Suppressor macrophage (primary cell): ENCODE data around the gene LRP5.
"Not testable (repeated sequence)": the region's sequence is repeated elsewhere in the genome, so short reads cannot be mapped to it uniquely, and the experiment has no call there.

Experiments used
- DNase-seq, 4 experiments: peaks; one replicate each; pipeline ENCODE4 v3.0.0-alpha.2; 2020 to 2022

LRP5 gene

DNA sequence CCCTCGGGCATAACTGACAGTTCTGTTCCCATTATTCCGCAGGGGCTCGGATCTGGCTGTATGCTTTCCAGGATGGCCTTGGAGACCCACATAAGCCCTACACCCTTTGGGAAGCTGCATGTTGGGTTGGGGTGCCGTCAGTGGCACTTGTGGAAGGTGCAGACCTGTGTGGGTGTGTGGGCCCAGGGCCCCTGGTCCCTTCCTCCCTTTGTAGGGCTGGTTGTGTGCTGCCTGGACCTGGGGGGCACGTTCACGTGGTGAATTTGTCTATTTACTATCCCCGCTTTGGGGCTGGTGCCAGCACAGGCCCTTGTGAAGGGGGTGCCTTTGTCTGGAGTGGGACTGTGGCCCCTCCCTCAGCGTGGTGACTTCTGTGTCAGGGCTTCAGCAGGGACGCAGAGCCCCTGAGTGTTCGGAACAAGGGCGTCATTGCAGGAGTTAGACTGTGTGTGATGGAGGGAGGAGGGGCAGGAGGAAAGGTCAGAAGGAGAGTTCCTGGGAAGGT is 133.2 kb downstream of the LRP5 start:
- DNase-seq = no peak

DNA sequence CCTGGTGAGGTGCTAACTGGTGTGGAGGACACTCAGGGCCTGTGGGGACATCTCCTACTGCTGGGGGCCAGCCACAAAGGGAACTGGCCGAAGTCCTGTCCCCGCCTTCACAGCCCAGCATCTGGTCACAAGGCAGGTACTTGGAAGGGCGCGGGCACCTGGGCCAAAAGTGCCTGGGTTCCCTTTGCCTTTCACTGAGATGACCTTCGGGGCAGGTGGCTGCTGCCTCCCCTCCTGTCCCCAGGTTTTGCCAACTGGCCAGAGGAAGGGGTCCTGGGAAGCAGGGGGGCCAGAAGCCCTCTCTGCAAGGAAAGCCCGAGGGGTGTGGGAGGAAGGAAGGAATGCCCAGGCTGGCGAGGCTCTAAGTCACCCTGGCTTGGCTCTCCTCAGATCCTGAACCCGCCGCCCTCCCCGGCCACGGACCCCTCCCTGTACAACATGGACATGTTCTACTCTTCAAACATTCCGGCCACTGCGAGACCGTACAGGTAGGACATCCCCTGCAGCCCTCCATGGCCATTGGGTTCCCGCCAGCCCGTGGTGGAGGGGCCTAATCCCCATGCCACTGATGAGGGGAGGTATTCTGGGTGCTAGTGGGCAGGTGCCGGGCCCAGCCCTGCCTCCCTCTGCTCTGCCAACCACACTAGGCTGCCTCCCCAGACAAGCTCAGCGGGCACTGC is 133.8 kb downstream of the LRP5 start:
- DNase-seq = no peak

DNA sequence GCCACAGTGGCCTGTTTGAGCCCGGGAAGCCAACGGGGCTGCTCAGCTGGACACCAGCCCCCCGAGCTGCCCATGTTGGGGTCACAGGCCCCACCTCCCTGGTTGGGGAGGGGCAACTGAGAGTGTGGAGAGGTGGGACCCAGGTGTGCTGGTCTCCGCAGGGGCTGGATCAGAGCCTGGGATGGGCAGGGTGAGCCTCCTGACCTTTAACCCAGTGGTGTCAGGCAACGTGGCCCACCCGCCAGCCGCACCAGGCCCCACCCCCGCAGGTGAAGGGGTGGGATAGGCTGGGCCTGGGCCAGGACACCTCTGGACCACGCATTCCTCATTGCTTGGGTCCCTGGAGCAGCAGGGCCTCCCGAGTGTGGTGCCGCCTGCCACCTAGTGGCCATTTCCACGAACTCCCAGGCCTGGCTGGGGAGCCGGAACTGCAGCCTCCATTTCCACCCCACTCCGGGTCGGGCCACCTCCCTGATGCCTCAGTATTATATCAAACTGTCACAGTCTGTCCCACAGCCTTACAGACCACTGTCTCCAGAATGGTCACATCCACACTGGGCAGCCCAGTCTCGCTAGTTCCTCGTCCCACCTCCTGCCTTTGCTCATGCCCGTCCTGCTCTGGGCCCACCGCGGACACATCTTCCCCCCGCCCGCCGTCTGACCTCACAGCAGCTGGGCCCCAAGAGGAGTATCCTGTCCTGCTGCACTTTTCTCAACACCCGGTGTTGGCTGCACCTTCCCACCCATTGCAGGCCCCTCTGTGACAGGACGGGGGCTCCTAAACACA is 134.8 kb downstream of the LRP5 start:
- peak; percentile 83 to 91 (median 89) for DNase-seq

DNA sequence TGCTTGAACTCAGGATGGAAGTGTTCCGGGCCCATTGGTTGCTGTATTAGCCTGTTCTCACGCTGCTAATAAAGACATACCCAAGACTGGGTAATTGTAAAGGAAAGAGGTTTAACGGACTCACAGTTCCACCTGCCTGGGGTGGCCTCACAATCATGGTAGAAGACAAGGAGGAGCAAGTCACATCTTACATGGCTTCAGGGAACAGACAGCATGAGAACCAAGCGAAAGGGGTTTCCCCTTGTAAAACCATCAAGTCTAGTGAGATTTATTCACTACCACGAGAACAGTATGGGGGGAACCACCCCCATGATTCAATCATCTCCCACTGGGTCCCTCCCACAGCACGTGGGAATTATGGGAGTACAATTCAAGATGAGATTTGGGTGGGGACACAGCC is 135.5 kb downstream of the LRP5 start:
- DNase-seq = not testable (repeated sequence)

DNA sequence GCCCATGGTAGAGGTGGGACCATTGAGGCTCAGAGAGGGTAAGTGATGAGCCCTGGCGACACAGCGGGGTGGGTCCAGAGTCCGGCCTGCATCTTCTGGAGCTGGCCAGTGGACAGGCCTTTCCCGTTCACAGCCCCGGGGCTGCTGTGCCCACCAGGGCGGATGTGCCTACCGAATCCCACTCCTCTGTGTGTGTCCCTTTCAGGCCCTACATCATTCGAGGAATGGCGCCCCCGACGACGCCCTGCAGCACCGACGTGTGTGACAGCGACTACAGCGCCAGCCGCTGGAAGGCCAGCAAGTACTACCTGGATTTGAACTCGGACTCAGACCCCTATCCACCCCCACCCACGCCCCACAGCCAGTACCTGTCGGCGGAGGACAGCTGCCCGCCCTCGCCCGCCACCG is 136.2 kb downstream of the LRP5 start:
- no peak for DNase-seq

DNA sequence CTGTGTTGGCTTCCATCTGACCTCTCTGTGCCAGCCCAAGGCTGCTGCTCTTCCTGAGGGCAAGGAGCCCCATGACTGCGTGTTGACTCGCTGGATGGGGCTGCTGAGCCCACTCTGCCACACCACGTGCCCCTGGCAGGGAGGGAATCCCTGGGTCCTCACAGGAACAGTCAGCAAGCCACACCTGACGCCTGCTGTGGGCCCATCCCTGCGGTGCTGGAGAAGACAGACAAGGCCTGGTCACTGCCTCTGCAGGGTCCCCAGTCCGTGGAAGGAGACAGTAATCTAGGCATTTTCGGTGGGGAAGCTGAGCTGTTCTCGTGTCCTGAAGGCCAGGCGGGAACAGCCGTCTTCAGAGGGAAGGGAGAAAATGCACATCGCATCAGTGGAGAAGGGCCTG is 137.6 kb downstream of the LRP5 start:
- no peak for DNase-seq

DNA sequence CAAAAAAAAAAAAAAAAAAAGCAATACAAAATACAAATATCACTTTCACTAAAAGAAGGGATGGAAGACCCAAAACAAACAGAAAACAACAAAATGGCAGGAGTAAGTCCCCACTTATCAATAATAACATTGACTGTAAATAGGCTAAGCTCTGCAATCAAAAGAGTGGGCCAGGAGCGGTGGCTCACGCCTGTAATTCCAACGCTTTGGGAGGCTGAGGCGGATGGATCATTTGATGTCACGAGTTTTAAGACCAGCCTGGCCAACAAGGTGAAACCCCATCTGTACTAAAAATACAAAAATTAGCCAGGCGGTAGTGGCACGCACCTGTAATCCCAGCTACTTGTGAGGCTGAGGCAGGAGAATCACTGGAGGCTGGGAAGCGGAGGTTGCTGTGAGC is 138.3 kb downstream of the LRP5 start:
- DNase-seq = no peak

DNA sequence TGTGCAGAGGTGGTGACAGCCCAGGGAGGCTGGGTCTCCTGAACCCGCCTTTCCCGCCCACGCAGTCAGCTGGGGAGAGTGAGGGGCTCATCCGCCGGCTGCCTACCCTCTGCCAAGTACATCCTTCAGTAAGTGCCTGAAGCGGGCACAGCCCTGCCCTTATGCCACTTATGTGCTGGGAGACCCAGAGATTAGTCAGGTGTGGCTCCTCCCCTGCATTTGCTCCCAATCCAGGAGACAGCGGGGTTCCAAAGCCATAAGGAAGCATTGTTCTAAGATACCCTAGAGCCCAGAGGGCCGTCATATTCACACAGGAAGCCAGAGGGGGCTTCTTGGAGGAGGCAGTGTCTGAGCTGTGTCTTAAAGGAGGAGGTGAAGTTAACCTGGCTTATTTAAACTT is 142.4 kb downstream of the LRP5 start:
- DNase-seq = no peak

DNA sequence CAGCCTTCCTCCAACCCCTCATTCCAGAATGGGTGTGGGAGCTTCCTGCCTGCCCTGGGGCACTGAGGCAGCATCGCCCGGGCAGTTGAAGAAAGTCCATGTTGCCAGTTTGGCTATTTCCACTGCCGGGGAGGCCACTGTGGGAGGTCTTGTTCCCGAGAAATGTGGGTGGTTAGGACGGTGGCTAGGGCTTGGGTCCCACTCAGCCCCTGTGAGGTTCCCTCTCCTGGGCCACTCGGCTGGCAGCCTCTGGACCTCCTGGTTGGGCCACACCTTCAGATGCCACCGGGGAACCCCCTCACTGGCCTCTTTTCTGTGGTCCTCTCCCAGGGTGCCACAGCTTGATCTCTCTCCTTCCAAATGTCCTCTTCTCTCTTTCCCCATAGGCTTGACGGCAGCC is 143.1 kb downstream of the LRP5 start:
- no peak for DNase-seq

DNA sequence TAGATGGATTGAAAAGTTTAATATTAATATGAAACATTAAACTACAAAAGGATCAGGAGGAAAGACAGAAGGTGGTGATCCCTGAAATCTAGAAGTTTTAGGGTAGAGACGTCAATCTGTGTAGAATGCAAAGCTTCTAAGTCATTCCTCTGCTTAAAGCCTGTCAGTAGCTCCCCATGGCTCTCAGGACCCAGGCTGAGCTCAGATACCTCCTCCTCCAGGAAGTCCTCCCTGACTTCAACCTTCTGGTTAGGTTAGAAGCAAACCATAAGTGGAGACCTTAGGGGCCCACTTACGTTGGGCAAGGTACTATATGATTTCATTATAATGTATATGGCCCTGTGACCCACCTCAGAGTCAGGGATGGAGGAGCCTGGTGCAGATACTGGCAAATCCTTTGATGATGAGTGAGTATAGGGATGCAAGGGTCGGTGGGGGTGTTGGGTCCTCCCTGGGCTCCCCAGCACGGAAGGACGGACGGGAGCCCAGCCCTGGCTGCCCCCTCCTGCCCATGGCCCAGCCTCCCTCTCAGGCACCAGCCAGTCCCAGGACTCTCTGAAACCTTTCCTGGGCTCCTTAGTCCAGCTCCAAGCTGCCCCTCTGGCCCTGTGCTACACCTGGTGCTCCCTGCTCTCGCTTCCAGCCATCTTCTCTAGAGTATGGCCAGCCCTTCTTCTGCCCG is 145.0 kb downstream of the LRP5 start:
- no peak for DNase-seq

DNA sequence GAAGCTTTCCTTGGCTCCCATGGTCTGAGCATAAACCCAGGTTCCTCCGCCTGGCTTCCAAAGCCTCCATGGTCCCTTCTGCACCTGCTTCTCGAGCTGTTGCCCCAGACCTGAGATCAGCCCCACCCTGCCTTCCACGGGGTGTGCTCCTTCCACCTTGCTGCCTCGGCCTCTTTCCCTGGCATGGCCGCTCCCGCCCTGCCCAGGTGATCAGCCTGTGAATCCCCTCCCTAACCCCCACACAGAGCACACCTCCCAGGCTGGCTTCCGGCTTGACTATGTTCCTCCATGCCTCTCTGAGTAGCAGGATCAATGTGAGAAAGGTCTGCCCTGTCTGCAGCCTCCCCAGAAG is 145.5 kb downstream of the LRP5 start:
- no peak for DNase-seq

DNA sequence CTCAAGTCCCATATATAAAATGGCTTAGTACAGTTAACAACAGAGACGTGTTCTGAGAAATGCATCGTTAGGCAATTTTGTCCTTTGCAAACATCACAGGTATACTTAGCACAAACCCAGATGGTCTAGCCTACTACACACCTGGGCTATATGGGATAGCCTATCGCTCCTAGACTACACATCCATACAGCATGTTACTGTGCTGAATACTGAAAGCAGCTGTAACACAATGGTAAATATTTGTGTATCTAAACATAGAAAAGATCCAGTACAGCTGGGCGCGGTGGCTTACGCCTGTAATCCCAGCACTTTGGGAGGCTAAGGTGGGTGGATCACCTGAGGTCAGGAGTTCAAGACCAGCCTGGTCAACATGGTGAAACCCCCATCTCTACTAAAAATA is 145.9 kb downstream of the LRP5 start:
- not testable (repeated sequence) for DNase-seq

DNA sequence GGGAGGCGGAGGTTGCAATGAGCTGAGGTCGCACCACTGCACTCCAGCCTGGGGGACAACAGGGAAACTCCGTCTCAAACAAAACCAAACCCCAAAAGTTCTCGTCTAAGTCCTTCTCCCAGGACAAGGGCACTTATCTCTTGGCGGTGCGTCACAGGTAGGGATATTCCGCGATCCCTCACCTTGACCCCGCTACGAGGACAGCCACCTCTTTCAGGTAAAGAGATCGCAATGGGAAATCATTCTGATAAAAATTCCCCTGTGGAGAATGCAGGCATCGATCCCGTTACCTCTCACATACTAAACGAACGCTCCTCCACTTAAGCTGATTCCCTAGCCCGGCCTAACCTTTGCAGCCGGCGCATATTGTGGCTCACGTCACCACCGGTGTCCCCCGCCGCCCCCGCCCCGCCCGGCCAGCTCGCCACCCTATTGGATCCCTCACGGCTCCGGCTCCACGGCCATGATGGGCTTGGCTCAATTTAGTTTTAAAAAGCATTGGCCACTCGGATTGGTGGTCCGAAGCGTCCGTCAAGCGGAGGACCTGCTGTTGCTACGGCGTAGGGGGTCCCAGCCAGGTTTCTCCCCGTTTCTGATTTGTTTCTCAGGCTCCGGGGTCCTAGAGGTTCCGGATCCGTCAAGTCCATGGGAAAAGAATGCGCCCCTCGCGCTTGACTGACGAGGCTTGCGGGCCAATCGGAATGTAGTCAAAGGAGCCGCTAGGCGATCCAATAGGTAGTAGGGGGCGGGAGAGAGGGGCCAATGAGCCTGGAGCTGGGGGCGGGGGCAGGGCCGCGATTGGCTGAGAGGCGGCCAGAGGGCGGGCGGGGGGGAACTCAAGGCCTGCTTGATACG is 147.7 kb downstream of the LRP5 start:
- DNase-seq = peak; percentile 95 to 98 (median 98)

DNA sequence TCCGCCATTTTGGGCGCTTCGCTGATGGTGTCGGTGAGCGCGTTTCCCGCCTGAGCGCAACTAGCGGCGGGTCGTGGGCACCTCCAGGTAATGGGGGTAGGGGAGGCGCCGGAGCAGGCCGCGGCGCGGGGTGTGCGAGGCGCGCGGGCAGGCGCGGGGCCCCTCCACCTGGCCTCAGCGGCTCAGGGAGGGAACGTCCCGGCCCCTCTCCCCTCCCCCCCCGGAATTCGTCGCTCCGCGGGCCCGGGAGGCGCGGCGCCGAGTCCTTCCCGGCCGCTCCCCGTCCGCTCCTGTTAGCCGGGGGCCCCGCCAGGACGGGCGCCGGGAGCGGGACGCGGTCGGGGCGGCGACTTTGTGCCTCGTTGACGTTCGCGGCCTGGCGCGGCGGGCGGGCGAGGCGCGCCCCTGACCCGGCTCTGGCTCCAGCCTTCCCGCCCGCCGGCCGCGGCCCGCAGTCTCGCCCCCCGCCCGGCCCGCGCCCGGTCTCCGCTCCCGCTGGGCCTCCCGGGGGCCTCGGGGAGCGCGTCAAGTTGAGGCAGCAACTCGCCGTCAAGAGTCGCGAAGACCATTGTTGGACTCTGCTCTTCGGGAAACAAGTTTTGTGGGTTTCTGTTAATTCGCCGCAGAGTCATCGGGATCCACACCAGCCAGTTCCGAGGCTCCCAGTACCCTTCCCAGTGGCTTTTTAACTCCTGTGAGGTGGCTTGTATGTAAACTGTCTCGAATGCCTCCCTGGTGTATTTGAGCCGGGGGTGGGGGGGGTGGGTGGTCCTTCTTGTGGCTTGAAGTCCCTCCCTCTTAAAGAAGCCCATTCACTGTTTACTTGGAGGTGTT is 148.6 kb downstream of the LRP5 start, which contains the start of gene PPP6R3:
TSS of gene PPP6R3 (plus strand) at position 12 of the 834 bp plus-strand sequence. CDS start 76,913 bp downstream, outside the sequence.
- peak in 2 of 4 experiments; percentile 21 to 72 for DNase-seq

DNA sequence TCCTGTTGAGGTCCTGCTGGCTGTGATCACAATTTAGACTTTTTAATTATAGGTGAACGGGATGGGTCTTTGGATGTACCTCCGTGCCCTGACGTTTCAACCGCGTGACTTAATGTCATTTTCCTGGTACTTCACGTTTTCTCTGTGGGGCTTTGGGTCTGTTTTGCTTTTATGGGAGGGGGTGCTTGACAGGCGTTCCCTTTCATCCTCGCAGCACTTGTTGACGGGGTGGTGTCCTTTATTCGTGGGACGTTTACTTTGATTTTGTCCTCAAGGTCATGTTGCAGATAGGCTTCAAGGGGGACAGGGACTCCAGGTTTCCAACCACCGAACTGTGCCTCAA is 149.2 kb downstream of the LRP5 start:
- DNase-seq = no peak

DNA sequence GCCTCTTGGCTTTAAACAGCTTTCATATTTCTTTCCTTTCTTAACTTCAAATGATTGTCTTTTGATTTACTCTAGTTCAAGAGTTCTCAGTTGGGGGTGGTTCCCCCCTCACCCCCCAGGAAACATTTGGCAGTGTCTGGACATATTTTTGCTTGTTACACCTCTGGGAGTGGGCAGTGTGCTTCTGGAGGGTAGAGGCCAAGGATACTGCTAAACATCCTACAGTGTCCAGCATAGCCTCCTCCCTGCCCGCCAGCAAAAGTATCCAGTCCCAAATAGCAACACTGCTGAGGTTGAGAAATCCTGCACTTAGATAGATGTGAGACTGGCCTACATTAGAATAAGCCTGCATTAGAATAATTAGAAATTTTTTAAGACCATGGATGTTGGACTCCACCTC is 151.3 kb downstream of the LRP5 start:
- DNase-seq = no peak

DNA sequence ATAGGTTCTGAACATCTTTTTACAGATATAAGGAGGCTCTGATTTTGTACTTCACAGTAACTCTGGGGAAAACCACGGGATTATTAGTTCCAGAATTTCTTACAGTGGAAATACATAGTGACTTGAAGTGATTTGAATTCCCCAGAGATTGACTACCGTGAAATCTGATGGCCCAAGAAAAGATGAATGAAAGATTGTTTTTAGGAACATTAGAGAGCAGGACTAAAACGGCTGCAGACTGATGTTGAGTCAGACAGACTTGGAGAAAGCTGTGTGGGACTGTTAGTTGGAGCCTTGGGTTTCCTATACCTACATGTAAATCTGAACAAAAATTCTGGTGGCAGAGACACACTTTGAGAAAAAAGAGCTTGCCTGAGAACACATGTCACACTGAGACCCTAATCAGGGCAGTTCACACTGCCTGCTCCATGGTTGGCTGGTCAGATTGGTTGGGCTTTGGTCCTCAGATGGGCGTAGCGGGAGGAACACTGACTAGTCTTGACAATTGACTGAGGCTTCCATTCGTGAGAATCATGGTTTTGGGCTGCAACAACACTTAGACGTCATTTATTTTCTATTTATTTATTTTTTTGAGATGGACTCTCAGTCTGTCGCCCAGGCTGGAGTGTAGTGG is 154.9 kb downstream of the LRP5 start:
- DNase-seq = no peak

DNA sequence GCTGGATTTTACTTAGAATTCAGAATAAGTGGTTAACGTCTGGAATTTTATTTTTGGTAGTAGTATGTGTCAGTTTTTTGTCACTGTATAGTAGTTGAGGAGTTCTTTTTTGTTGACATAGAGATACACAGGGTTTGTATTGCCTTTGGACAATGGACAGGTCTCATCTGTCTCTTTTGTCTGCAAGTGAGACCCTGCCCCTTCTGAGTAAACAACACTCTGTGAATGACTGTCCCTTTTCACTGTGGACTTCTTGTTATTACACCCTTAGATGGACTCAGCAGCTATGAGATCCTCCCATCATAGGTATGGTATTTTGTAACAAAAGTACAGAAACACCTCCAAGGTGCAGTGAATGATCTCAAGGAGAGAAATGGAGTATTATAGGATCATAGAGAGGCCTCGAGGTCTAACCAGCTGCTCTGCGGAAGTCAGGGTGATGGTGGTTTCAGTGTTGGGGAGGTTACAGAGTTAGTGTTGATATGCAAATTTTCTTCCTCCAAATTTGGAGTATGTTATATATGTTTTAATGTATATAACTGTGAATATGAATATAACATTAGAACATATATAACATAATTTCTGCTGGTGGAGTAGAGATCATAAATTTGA is 155.9 kb downstream of the LRP5 start:
- DNase-seq = no peak

DNA sequence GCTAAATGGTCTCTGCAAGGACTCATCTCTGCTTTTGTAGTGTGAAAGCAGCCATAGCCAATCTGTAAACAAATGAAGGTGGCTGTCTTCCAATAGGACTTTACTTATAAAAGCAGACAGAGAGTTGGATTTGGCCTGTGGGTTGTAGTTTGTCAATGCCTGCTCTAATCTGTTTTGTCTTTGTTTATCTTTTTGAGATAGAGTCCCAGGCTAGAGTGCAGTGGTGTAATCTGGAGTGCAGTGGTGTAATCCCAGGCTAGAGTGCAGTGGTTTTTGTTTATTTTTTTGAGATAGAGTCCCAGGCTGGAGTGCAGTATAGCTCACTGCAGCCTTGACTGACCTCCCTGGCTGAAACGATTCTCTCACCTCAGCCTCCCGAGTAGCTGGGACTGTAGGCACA is 156.7 kb downstream of the LRP5 start:
- DNase-seq = no peak

DNA sequence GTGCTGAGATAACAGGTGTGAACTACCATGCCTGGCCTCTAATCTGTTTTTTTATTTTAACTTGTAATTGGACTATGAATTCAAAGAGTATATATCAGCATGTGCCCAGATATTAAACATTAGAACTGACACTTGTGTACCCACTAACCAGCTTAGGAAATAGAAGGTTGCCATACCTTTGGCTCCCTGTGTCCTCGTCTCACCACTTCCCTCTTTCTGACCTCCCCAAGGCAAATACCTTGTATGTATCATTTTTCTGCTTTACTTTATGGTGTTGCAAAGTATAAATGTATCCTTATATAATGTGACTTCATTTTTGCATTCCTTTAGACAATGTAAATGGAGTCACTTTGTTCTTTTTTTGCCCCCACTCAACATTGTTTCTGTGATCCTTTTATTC is 157.3 kb downstream of the LRP5 start:
- no peak for DNase-seq
